ENCODE results near the gene COL12A1. TPM values are rescaled to one million over a fixed set of nuclear protein-coding genes. Genes with fewer than 3 reads are reported as not detected.

COL12A1 gene
- total and polyA plus RNA-seq, 10 of the 15 experiments (the other 5 are each of a cell fraction or from before 2014, with no cell fraction given): under 0.01 to 0.69 (median 0.11) TPM; not detected in 6

DNA sequence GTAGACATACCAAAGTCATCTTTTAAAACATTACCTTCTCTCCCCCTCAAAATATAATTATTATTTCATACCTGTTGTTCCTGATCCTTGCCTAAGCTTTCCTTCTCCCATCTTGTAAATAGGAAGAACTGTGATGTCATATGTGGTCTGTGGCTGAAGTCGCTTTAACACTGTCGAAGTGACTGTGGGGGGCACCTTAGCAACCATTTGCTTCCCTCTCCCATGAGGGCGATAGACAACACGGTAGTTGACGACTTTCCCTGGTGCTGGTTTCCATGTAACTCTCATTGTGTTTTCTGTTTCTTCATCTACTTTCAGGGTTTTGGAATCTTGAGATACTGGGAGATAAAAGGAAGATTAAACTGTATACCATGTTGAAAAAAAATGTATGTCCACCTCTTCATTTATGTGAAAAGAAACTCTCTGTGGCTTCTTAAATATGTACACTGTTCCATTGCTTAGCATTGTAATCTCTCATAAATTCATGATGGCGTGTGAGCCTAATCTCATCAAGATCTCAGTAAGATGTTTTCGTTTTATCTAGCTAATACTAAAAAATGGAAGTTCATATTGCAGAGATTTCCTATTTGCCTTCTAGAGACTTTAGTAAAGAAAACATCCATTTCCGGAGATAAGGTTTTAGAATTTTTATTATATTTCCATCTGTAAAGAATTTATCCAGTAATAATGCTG, 49.5 kb downstream of the COL12A1 start:
- ChIA-PET CTCF (no interaction called here), POLR2A (no interaction called here), RAD21 (ENCODE audit: unreplicated experiment) (no interaction called here), SMC1A (ENCODE audit: uncharacterized antibody, unreplicated experiment) (no interaction called here)
- H4K20me1 ChIP-seq (ENCODE audit: control insufficient read depth, insufficient read depth): no peaks in the 10 kb centered on the region
- H3K36me3 ChIP-seq (ENCODE audit: control insufficient read depth in 2 of 2, insufficient read depth in 2 of 2, low read length in 1 of 2): no peaks in the 10 kb centered on the region
- no peaks in the 10 kb centered on the region for H3K27me3 ChIP-seq (replicated peaks in 1 of 2; ENCODE audit: control insufficient read depth in 2 of 2, insufficient read depth in 2 of 2, low read length in 1 of 2)
- no peak overlapping the region for H3K4me2 ChIP-seq (ENCODE audit: control insufficient read depth, insufficient read depth)
- H2AFZ ChIP-seq (ENCODE audit: control insufficient read depth, low read depth, low read length): no peak overlapping the region
- H3K4me1 ChIP-seq (ENCODE audit: control insufficient read depth, insufficient read depth, low read length): no peaks in the 10 kb centered on the region
- DNase-seq (ENCODE audit: low read depth, low spot score) (no peak), FAIRE-seq (no peak), ATAC-seq (no peak)
- H3K4me3 ChIP-seq: no peak overlapping the region
- BruUV-seq (replicated peaks): no TSS peak
- no peaks in the 10 kb centered on the region for H3K9me3 ChIP-seq (replicated peaks; ENCODE audit: control insufficient read depth, insufficient read depth, low read length)
- in situ Hi-C loops (cut with MboI) (no loop called here), intact Hi-C loops (cut with micrococcal nuclease; ENCODE audit: unreplicated experiment) (no loop called here)
- H3K9ac ChIP-seq (ENCODE audit: control insufficient read depth, insufficient read depth, low read length): no peak overlapping the region
- no peak overlapping the region for H3K27ac ChIP-seq (ENCODE audit: control insufficient read depth, insufficient read depth)
- WGBS (ENCODE audit: insufficient coverage, insufficient replicate concordance, low lambda C conversion rate, missing lambda C conversion rate): 43% methylated on average over 8 of the region's 8 CpGs
- no peaks in the 10 kb centered on the region for H3K79me2 ChIP-seq (ENCODE audit: control insufficient read depth, insufficient read depth, low read length)
- TF ChIP-seq ZNF217 (IDR thresholded peaks at IDR 0.05): no peak
- TF ChIP-seq MTA3 (IDR thresholded peaks at IDR 0.05; ENCODE audit: borderline replicate concordance, low read length): no peak
- TF ChIP-seq, protein P1, sequence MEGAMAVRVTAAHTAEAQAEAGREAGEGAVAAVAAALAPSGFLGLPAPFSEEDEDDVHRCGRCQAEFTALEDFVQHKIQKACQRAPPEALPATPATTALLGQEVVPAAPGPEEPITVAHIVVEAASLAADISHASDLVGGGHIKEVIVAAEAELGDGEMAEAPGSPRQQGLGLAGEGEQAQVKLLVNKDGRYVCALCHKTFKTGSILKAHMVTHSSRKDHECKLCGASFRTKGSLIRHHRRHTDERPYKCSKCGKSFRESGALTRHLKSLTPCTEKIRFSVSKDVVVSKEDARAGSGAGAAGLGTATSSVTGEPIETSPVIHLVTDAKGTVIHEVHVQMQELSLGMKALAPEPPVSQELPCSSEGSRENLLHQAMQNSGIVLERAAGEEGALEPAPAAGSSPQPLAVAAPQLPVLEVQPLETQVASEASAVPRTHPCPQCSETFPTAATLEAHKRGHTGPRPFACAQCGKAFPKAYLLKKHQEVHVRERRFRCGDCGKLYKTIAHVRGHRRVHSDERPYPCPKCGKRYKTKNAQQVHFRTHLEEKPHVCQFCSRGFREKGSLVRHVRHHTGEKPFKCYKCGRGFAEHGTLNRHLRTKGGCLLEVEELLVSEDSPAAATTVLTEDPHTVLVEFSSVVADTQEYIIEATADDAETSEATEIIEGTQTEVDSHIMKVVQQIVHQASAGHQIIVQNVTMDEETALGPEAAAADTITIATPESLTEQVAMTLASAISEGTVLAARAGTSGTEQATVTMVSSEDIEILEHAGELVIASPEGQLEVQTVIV (IDR thresholded peaks at IDR 0.05; ENCODE audit: borderline replicate concordance, partially characterized antibody): no peak
- TF ChIP-seq MYB (IDR thresholded peaks at IDR 0.05; ENCODE audit: borderline replicate concordance, low read depth, low read length): no peak
- no peak for TF ChIP-seq MTA2 (IDR thresholded peaks at IDR 0.05; ENCODE audit: low read depth)
- TF ChIP-seq, protein P2, sequence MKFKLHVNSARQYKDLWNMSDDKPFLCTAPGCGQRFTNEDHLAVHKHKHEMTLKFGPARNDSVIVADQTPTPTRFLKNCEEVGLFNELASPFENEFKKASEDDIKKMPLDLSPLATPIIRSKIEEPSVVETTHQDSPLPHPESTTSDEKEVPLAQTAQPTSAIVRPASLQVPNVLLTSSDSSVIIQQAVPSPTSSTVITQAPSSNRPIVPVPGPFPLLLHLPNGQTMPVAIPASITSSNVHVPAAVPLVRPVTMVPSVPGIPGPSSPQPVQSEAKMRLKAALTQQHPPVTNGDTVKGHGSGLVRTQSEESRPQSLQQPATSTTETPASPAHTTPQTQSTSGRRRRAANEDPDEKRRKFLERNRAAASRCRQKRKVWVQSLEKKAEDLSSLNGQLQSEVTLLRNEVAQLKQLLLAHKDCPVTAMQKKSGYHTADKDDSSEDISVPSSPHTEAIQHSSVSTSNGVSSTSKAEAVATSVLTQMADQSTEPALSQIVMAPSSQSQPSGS (IDR thresholded peaks at IDR 0.05; ENCODE audit: low read length): no peak
- TF ChIP-seq, protein P3, sequence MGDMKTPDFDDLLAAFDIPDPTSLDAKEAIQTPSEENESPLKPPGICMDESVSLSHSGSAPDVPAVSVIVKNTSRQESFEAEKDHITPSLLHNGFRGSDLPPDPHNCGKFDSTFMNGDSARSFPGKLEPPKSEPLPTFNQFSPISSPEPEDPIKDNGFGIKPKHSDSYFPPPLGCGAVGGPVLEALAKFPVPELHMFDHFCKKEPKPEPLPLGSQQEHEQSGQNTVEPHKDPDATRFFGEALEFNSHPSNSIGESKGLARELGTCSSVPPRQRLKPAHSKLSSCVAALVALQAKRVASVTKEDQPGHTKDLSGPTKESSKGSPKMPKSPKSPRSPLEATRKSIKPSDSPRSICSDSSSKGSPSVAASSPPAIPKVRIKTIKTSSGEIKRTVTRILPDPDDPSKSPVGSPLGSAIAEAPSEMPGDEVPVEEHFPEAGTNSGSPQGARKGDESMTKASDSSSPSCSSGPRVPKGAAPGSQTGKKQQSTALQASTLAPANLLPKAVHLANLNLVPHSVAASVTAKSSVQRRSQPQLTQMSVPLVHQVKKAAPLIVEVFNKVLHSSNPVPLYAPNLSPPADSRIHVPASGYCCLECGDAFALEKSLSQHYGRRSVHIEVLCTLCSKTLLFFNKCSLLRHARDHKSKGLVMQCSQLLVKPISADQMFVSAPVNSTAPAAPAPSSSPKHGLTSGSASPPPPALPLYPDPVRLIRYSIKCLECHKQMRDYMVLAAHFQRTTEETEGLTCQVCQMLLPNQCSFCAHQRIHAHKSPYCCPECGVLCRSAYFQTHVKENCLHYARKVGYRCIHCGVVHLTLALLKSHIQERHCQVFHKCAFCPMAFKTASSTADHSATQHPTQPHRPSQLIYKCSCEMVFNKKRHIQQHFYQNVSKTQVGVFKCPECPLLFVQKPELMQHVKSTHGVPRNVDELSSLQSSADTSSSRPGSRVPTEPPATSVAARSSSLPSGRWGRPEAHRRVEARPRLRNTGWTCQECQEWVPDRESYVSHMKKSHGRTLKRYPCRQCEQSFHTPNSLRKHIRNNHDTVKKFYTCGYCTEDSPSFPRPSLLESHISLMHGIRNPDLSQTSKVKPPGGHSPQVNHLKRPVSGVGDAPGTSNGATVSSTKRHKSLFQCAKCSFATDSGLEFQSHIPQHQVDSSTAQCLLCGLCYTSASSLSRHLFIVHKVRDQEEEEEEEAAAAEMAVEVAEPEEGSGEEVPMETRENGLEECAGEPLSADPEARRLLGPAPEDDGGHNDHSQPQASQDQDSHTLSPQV (IDR thresholded peaks at IDR 0.05): no peak
- no peak for TF ChIP-seq MYC (IDR thresholded peaks at IDR 0.05; ENCODE audit: insufficient read depth, insufficient read length, insufficient replicate concordance, low read length, severe bottlenecking)
- no peak for TF ChIP-seq YY1 (IDR thresholded peaks at IDR 0.05; ENCODE audit: low read depth, low read length)
- TF ChIP-seq, protein P4, sequence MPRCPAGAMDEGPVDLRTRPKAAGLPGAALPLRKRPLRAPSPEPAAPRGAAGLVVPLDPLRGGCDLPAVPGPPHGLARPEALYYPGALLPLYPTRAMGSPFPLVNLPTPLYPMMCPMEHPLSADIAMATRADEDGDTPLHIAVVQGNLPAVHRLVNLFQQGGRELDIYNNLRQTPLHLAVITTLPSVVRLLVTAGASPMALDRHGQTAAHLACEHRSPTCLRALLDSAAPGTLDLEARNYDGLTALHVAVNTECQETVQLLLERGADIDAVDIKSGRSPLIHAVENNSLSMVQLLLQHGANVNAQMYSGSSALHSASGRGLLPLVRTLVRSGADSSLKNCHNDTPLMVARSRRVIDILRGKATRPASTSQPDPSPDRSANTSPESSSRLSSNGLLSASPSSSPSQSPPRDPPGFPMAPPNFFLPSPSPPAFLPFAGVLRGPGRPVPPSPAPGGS (IDR thresholded peaks at IDR 0.05; ENCODE audit: borderline replicate concordance, insufficient read depth, low read depth, low read length, poor library complexity, severe bottlenecking): no peak
- TF ChIP-seq EP300 (IDR thresholded peaks at IDR 0.05; ENCODE audit: borderline replicate concordance in 1 of 2, control insufficient read depth in 1 of 2, low read depth in 2 of 2, low read length in 2 of 2): no peak
- no peak for TF ChIP-seq NFIC (IDR thresholded peaks at IDR 0.05; ENCODE audit: low read depth, low read length)
- no peak for TF ChIP-seq RFX5 (IDR thresholded peaks at IDR 0.05; ENCODE audit: low read depth, low read length)
- no peak for TF ChIP-seq ZBED1 (IDR thresholded peaks at IDR 0.05; ENCODE audit: borderline replicate concordance)
